ENCODE data around the gene CEMIP. TPM values are rescaled to one million over a fixed set of nuclear protein-coding genes. Genes with fewer than 3 reads are reported as not detected.

Gene CEMIP
- total RNA-seq, 1 donor from 2014 or later, result 3.6 TPM

DNA sequence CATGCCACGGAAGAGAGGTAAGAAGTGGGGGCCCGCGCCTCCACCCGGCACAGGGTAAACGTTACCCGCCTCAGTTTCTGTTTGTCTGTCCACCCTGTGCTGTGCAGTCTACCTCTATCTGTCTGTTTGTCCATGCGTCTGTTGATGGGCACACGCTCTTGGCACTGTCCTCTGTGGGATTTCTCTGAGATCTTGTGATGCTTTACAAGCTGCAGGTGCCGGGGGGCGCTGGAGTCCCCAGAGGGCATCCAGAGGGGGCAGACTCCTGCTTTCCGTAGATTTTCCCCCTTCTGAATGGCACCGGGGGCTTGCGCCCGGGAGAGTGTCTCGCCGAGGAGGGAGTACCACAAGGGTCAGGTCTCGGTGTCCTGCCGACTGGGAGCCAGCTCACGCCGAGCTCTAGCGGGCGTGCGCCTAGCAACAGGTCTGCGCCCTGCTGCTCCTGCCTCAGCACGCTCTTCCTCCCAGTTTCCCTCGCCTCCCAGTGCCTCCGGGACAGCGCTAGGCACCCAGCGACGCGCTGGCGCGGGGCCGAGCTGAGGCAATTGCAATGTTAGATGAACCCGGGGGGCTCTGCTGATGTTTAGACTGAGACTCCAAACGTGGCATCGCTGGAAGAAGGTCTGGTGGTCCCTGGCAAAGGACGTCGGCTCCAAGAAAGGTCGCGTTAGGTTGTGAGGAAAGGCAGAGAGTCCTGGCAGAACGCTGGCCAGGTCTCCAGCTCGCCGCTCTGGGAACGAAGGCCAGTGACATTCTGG is 667 bp downstream of the CEMIP start:
- FAIRE-seq (no peak), DNase-seq (ENCODE audit: low read depth) (peak; percentile 29)
- Histone ChIP-seq H3K4me1 (ENCODE audit: insufficient read depth, low read length) (peaks cover 31% of the 10 kb centered on the region), H3K27ac (ENCODE audit: low read depth, low read length) (no peak overlapping the region), H3K27me3 (ENCODE audit: insufficient read depth, low read length) (peaks cover 7% of the 10 kb centered on the region), H3K4me2 (ENCODE audit: low read length) (peak overlapping the region; percentile 93), H3K9ac (ENCODE audit: low read length) (peak overlapping the region; percentile 56), H2AFZ (ENCODE audit: low read depth, low read length) (peak overlapping the region; percentile 65), H3K36me3 (ENCODE audit: insufficient read depth, low read length) (no peaks in the 10 kb centered on the region), H4K20me1 (ENCODE audit: insufficient read depth, low read length) (peaks cover 51% of the 10 kb centered on the region), H3K9me3 (ENCODE audit: insufficient read depth, low read depth, low read length) (no peaks in the 10 kb centered on the region), H3K79me2 (ENCODE audit: insufficient read depth, low read length) (no peaks in the 10 kb centered on the region), H3K4me3 (ENCODE audit: insufficient read depth, low read depth, low read length) (peak overlapping the region; percentile 54)
- Mint-ChIP-seq H3K27me3 (ENCODE audit: low read depth, unreplicated experiment) (peaks cover 51% of the 10 kb centered on the region), H3K4me1 (ENCODE audit: low read depth, unreplicated experiment) (peaks cover 6% of the 10 kb centered on the region), H3K36me3 (ENCODE audit: low read depth, unreplicated experiment) (no peaks in the 10 kb centered on the region), H3K4me3 (ENCODE audit: unreplicated experiment) (peak overlapping the region; percentile 84), H3K9me3 (ENCODE audit: unreplicated experiment) (no peaks in the 10 kb centered on the region), H3K27ac (ENCODE audit: unreplicated experiment) (no peak overlapping the region)
- TF ChIP-seq EZH2 (IDR thresholded peaks at IDR 0.05; ENCODE audit: insufficient read depth, low read length), result no peak
- TF ChIP-seq, protein P1, sequence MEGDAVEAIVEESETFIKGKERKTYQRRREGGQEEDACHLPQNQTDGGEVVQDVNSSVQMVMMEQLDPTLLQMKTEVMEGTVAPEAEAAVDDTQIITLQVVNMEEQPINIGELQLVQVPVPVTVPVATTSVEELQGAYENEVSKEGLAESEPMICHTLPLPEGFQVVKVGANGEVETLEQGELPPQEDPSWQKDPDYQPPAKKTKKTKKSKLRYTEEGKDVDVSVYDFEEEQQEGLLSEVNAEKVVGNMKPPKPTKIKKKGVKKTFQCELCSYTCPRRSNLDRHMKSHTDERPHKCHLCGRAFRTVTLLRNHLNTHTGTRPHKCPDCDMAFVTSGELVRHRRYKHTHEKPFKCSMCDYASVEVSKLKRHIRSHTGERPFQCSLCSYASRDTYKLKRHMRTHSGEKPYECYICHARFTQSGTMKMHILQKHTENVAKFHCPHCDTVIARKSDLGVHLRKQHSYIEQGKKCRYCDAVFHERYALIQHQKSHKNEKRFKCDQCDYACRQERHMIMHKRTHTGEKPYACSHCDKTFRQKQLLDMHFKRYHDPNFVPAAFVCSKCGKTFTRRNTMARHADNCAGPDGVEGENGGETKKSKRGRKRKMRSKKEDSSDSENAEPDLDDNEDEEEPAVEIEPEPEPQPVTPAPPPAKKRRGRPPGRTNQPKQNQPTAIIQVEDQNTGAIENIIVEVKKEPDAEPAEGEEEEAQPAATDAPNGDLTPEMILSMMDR (IDR thresholded peaks at IDR 0.05; ENCODE audit: insufficient read depth, low read depth, low read length), result no peak

DNA sequence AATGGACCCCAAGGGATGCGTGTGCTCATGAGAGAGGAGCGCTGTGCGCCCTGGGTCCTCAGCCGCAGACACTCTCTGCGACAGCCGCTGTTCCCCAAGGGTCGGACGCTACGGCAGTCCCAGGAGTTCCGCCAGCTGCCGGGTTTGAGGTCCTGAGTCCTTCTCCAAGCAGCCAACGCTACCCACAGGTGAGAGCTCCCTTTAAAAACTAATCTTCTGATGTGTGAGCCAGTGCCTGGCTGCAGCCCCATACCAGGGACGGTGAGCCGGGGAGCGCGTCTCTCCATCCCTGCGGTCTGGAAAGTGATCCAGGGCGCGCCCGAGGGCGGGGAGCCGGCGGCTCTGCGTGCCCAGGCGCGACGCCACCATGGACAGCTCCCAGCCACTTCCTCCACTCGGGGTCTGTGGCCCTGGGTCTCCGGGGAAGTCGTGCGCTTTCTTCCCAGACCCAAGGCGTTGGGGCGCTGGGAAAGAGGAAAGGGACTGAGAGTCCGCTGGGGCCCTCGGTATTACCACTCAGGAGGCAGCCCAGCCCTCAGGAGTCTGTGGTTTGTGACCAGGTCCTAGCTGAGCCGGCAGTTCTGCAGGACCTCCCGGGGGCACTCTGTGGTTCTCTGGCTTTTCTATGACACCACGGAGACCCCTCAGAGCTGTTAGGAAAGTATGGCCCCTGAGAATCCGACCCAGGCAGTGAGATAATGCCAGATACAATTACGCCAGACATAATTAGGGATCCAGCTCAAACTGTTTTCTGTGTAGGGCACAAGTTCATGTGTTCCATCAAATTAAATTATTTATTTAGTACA is 1.4 kb downstream of the CEMIP start:
- no peak overlapping the region for H3K27ac Mint-ChIP-seq (ENCODE audit: unreplicated experiment)
- peaks cover 51% of the 10 kb centered on the region for H3K27me3 Mint-ChIP-seq (ENCODE audit: low read depth, unreplicated experiment)
- peak overlapping the region; percentile 84 for H3K4me3 Mint-ChIP-seq (ENCODE audit: unreplicated experiment)

More for the DNA sequence above, 1.4 kb downstream of the CEMIP start:
- H2AFZ ChIP-seq (ENCODE audit: low read depth, low read length), result peak overlapping the region; percentile 65
- DNase-seq (ENCODE audit: low read depth) (peak; percentile 61), FAIRE-seq (no peak)
- H3K4me3 ChIP-seq (ENCODE audit: insufficient read depth, low read depth, low read length), result peak overlapping the region; percentile 54
- H3K27me3 ChIP-seq (ENCODE audit: insufficient read depth, low read length), result peaks cover 7% of the 10 kb centered on the region
- Mint-ChIP-seq H3K36me3 (ENCODE audit: low read depth, unreplicated experiment) (no peaks in the 10 kb centered on the region), H3K9me3 (ENCODE audit: unreplicated experiment) (no peaks in the 10 kb centered on the region), H3K4me1 (ENCODE audit: low read depth, unreplicated experiment) (peaks cover 9% of the 10 kb centered on the region)
- no peaks in the 10 kb centered on the region for H3K79me2 ChIP-seq (ENCODE audit: insufficient read depth, low read length)
- H4K20me1 ChIP-seq (ENCODE audit: insufficient read depth, low read length), result peaks cover 56% of the 10 kb centered on the region
- H3K9me3 ChIP-seq (ENCODE audit: insufficient read depth, low read depth, low read length), result no peaks in the 10 kb centered on the region
- H3K27ac ChIP-seq (ENCODE audit: low read depth, low read length), result no peak overlapping the region
- TF ChIP-seq, protein P1 (IDR thresholded peaks at IDR 0.05; ENCODE audit: insufficient read depth, low read depth, low read length), result no peak
- no peak for TF ChIP-seq EZH2 (IDR thresholded peaks at IDR 0.05; ENCODE audit: insufficient read depth, low read length)
- no peak overlapping the region for H3K9ac ChIP-seq (ENCODE audit: low read length)
- peak overlapping the region; percentile 93 for H3K4me2 ChIP-seq (ENCODE audit: low read length)
- peaks cover 31% of the 10 kb centered on the region for H3K4me1 ChIP-seq (ENCODE audit: insufficient read depth, low read length)
- no peaks in the 10 kb centered on the region for H3K36me3 ChIP-seq (ENCODE audit: insufficient read depth, low read length)
